Lung (tissue), 12 donors: Measurements from ENCODE around the gene ADRM1. TPM values are rescaled to one million over a fixed set of nuclear protein-coding genes. Genes with fewer than 3 reads are reported as not detected.

Experiments used
- ATAC-seq: fragments of 200-7000 bp; cut with Tn5 transposase; one replicate; pipeline ENCODE4 v1.9.1; 2020; ENCODE audit warnings: moderate number of reproducible peaks; ENCODE audit not compliant: insufficient read depth, low FRiP score
- DNase-seq, 3 donors: peaks; one replicate each; pipeline ENCODE4 v3.0.0-alpha.2; 2013 to 2017
- H3K27ac ChIP-seq, 2 donors: one replicate each; pipeline ENCODE4 v1.5.1; 2013; ENCODE audit warnings: mild to moderate bottlenecking in 2 of 2, moderate library complexity in 2 of 2, control low read depth in 1 of 2, inconsistent platforms in 1 of 2, low read depth in 1 of 2, low read length in 1 of 2
- H3K27me3 ChIP-seq, 3 donors: one replicate each; pipeline ENCODE4 v1.5.1; 2013; ENCODE audit warnings: low read length in 2 of 3; ENCODE audit not compliant: control insufficient read depth in 3 of 3, insufficient read depth in 3 of 3
- H3K36me3 ChIP-seq, 4 donors: one replicate each; pipeline ENCODE4 v1.5.1; 2013; ENCODE audit warnings: low read length in 4 of 4, mild to moderate bottlenecking in 1 of 4, moderate library complexity in 1 of 4; ENCODE audit not compliant: control insufficient read depth in 4 of 4, insufficient read depth in 4 of 4
- H3K4me1 ChIP-seq, 5 donors: one replicate each; pipeline ENCODE4 v1.5.1; 2013; ENCODE audit warnings: low read length in 5 of 5, mild to moderate bottlenecking in 2 of 5, moderate library complexity in 1 of 5; ENCODE audit not compliant: control insufficient read depth in 5 of 5, insufficient read depth in 5 of 5
- H3K4me3 ChIP-seq: one replicate; pipeline ENCODE4 v1.5.1; 2013; ENCODE audit warnings: mild to moderate bottlenecking, control low read depth, moderate library complexity
- H3K9ac ChIP-seq, 2 donors: one replicate each; pipeline ENCODE4 v1.5.1; 2013; ENCODE audit warnings: low read length in 2 of 2, control low read depth in 1 of 2; ENCODE audit not compliant: insufficient read depth in 1 of 2
- H3K9me3 ChIP-seq, 4 donors: one replicate each; pipeline ENCODE4 v1.5.1; 2013; ENCODE audit warnings: low read length in 3 of 4, mild to moderate bottlenecking in 1 of 4, moderate library complexity in 1 of 4; ENCODE audit not compliant: control insufficient read depth in 4 of 4, insufficient read depth in 3 of 4
- WGBS, 2 donors: extraction: QIAGEN DNeasy Blood & Tissue Kit; methylation state at CpG; one replicate each; pipeline ENCODE4 v1.1.7; 2013; 5-methylcytosine and 5-hydroxymethylcytosine counted together
- polyA plus RNA-seq, 2 donors: library from polyadenylated mRNA; stranded (reverse); fragments of 200-250 nt; gene quantifications; one replicate each; pipeline ENCODE4 v1.2.1, GENCODE V29; 2013
- total RNA-seq, 2 donors: library from RNA; depleted of rRNA in 1 of 2; stranded (reverse); fragments of >200 nt in 1 of 2; gene quantifications; one replicate each; pipeline ENCODE4 v1.2.1, GENCODE V29; 2014 to 2021
- TF ChIP-seq, protein P1 (sequence below): IDR thresholded peaks from 2 replicates; pipeline ENCODE4 v1.5.1; 2012; ENCODE audit warnings: mild to moderate bottlenecking; ENCODE audit errors: control extremely low read depth, extremely low read depth
- donor health status: control.
- donor health status: control.
- donor health status: Bipolar disorder and iron deficiency.
- donor health status: healthy.
- donor health status: DM: yes; HTN: yes; CAD: no.

Gene ADRM1
- total and polyA plus RNA-seq, 4 donors = 43.1 to 140 (median 106) TPM

DNA sequence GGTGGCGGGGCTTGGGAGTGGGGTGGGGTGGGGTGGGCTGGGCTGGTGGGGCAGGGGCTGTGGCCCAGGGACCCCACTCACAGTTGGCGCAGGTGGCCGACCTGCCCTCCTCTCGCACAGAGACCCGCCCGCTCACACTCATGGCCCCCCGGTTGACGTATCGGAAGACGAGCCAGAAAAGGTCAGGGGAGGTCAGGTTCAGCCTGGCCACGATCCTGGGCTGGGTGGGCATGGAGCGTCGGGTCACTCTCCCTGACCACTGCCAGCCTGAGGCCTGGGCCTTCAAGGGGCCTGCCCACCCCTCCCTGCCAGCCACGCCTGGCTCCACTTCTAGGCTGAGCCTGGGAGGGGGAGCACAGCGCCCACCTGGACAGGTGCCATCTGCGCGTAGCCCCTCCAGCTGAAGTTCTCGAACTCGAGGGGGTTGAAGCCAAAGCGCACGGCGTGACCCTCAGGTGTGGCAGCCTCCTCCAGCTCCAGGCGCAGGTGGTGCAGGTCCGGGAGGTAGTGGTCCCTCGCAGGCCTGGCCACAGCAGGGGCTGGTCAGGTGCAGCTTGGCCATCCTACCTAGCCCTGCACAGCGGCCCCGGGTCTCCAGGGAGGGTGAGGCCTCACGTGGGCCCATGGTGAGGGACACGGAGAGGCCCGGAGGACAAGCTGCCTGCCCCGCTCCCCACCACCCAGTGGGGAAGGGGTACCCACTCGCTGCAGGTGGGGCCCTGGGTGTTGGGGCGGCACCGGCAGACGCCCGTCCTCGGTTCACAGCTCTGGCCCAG lies 31.2 kb downstream of the ADRM1 start:
- no peak overlapping the region for H3K27ac ChIP-seq
- WGBS, 2 donors = 86 to 92% methylated on average over 33 to 37 of the region's 37 CpGs
- TF ChIP-seq, protein P1, sequence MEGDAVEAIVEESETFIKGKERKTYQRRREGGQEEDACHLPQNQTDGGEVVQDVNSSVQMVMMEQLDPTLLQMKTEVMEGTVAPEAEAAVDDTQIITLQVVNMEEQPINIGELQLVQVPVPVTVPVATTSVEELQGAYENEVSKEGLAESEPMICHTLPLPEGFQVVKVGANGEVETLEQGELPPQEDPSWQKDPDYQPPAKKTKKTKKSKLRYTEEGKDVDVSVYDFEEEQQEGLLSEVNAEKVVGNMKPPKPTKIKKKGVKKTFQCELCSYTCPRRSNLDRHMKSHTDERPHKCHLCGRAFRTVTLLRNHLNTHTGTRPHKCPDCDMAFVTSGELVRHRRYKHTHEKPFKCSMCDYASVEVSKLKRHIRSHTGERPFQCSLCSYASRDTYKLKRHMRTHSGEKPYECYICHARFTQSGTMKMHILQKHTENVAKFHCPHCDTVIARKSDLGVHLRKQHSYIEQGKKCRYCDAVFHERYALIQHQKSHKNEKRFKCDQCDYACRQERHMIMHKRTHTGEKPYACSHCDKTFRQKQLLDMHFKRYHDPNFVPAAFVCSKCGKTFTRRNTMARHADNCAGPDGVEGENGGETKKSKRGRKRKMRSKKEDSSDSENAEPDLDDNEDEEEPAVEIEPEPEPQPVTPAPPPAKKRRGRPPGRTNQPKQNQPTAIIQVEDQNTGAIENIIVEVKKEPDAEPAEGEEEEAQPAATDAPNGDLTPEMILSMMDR = no peak
- no peak overlapping the region for H3K4me3 ChIP-seq
- ATAC-seq (no peak), DNase-seq (no peak)
- H3K9ac ChIP-seq = no peak overlapping the region
- H3K9me3 ChIP-seq = no peaks in the 10 kb centered on the region
- peaks cover 0 to 86% (median 5%) of the 10 kb centered on the region in 4 donors for H3K36me3 ChIP-seq
- H3K27me3 ChIP-seq = no peaks in the 10 kb centered on the region
- H3K4me1 ChIP-seq = no peaks in the 10 kb centered on the region

DNA sequence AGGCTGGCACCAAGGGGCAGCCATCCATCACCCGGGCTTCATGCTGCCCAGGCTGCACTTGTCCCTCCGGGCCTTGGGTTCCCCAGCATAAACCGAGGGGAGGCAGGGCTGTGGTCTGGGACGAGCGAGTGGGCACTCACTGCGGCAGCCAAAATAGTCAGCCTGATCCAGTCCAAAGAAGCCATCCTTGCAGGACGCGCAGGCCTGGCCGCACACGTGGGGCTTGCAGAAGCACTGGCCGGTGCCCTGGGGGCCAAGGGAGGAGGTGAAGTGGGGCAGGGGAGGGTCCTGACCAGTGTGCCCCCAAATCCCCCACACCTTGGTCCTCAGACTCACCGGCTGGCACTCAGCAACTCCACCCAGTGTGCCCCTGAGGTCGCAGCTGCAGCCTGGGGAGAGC lies 32.1 kb downstream of the ADRM1 start:
- Histone ChIP-seq H3K4me1 (no peaks in the 10 kb centered on the region), H3K27me3 (no peaks in the 10 kb centered on the region), H3K36me3 (peaks cover 0 to 80% (median 7%) of the 10 kb centered on the region in 4 donors), H3K4me3 (no peak overlapping the region), H3K9ac (no peak overlapping the region), H3K27ac (no peak overlapping the region), H3K9me3 (no peaks in the 10 kb centered on the region)
- TF ChIP-seq, protein P1 = no peak
- ATAC-seq (no peak), DNase-seq (no peak)
- WGBS, 2 donors = 91 to 94% methylated on average over 13 of the region's 13 CpGs

DNA sequence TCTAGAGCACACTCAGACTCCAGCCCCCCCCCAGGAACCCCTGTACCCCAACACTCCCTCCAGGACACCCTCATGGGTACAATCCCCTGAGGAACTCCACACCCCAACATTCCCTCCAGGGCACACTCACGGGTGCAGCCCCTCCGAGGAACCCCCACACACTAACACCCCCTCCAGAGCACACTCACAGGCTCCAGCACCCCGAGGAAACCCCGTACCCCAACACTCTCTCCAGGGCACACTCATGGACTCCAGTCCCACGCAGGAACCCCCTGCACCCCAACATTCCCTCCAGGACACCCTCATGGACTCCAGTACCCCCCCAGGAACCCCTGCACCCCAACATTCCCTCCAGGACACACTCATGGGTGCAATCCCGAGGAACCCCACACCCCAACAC lies 32.7 kb downstream of the ADRM1 start:
- no peak for DNase-seq
- TF ChIP-seq, protein P1 = no peak
- H3K27me3 ChIP-seq = no peaks in the 10 kb centered on the region
- no peak overlapping the region for H3K9ac ChIP-seq
- H3K27ac ChIP-seq = no peak overlapping the region
- no peaks in the 10 kb centered on the region for H3K9me3 ChIP-seq
- WGBS, 2 donors = 95 to 98% methylated on average over 6 of the region's 6 CpGs
- H3K36me3 ChIP-seq = peaks cover 0 to 78% (median 7%) of the 10 kb centered on the region in 4 donors
- ATAC-seq = no peak
- H3K4me3 ChIP-seq = no peak overlapping the region
- no peaks in the 10 kb centered on the region for H3K4me1 ChIP-seq

DNA sequence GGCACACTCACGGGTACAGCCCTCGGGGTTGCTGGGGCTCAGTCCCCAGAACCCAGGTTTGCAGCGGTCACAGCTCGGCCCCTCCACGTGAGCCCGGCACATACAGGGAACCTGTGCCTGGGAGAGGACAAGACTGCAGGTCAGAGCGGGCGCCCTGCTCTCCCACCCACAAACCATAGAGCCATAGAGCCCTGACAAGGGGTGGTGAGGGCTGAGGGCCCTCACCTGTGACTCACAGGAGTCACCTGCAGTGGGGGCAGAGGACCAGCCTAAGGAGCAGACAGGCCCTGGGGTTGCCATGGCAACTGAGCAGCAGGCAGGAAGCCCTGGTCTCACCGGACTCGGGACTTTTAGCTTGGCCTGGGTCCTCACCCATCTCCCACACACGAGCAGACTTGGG lies 33.5 kb downstream of the ADRM1 start:
- Histone ChIP-seq H3K4me3 (no peak overlapping the region), H3K36me3 (peaks cover 0 to 72% (median 7%) of the 10 kb centered on the region in 4 donors), H3K27me3 (no peaks in the 10 kb centered on the region), H3K9me3 (no peaks in the 10 kb centered on the region), H3K27ac (no peak overlapping the region), H3K4me1 (no peaks in the 10 kb centered on the region), H3K9ac (no peak overlapping the region)
- TF ChIP-seq, protein P1 = no peak
- ATAC-seq (no peak), DNase-seq (no peak)
- 82 to 86% methylated on average over 11 of the region's 11 CpGs for WGBS, 2 donors
